GM21717 (cell line): ENCODE results near the gene THOC6.

ENCODE experiments used
- ATAC-seq: cut with Tn5 transposase; IDR thresholded peaks from one replicate; pipeline ENCODE4 v1.9.1; 2021; ENCODE audit warnings: mild to moderate bottlenecking, moderate library complexity; ENCODE audit not compliant: unreplicated experiment

THOC6 gene

GRCh38 chr16:2991566-2992261 lies 32.1 kb upstream of the THOC6 start:
- no peak for ATAC-seq

GRCh38 chr16:2992383-2993081 lies 31.3 kb upstream of the THOC6 start:
- no peak for ATAC-seq

GRCh38 chr16:2996298-2996697 lies 27.5 kb upstream of the THOC6 start:
- ATAC-seq, result no peak

GRCh38 chr16:2999929-3000328 lies 23.9 kb upstream of the THOC6 start:
- ATAC-seq, result no peak

- ATAC-seq, result no peak
Measured at GRCh38 chr16:3000540-3000939, 23.3 kb upstream of the THOC6 start.

- no peak for ATAC-seq
Measured at GRCh38 chr16:3001316-3001715, 22.5 kb upstream of the THOC6 start.

- ATAC-seq, result peak; percentile 94
Measured at GRCh38 chr16:3003582-3004270, 20.1 kb upstream of the THOC6 start.

- ATAC-seq, result no peak
Measured at GRCh38 chr16:3004319-3004718, 19.5 kb upstream of the THOC6 start.

GRCh38 chr16:3004781-3005284 lies 19.0 kb upstream of the THOC6 start:
- ATAC-seq, result no peak

- no peak for ATAC-seq
Measured at GRCh38 chr16:3007059-3007956, 16.5 kb upstream of the THOC6 start.

GRCh38 chr16:3007957-3008689 lies 15.7 kb upstream of the THOC6 start:
- no peak for ATAC-seq

GRCh38 chr16:3008690-3009037 lies 15.2 kb upstream of the THOC6 start:
- ATAC-seq, result no peak

GRCh38 chr16:3009568-3010390 lies 14.1 kb upstream of the THOC6 start:
- no peak for ATAC-seq

GRCh38 chr16:3010510-3010909 lies 13.3 kb upstream of the THOC6 start:
- no peak for ATAC-seq

GRCh38 chr16:3012246-3012645 lies 11.6 kb upstream of the THOC6 start:
- ATAC-seq, result no peak

GRCh38 chr16:3012828-3013420 lies 10.9 kb upstream of the THOC6 start, which contains the start of gene CLDN9:
TSS of gene CLDN9 (plus strand) at chr16:3012923. CDS start at chr16:3013363, 440 bp downstream.
- no peak for ATAC-seq

- no peak for ATAC-seq
Measured at GRCh38 chr16:3013491-3013951, 10.3 kb upstream of the THOC6 start.

- no peak for ATAC-seq
Measured at GRCh38 chr16:3013998-3014690, 9.7 kb upstream of the THOC6 start.
